RKO (cell line): Measurements from ENCODE around the gene TBX4.

Source experiments
- DNase-seq: peaks from one replicate; pipeline ENCODE4 v3.0.0-alpha.2; 2016; ENCODE audit warnings: low spot score

TBX4 gene

GRCh38 chr17:61465550-61466237 is 13.5 kb downstream of the TBX4 start:
- no peak for DNase-seq

- no peak for DNase-seq
These were observed 14.0 kb downstream of the TBX4 start for GRCh38 chr17:61466246-61466645.

GRCh38 chr17:61467416-61468262 is 15.4 kb downstream of the TBX4 start:
- DNase-seq: no peak

GRCh38 chr17:61468263-61468907 is 16.2 kb downstream of the TBX4 start:
- DNase-seq: no peak

- no peak for DNase-seq
These were observed 17.3 kb downstream of the TBX4 start for GRCh38 chr17:61469474-61469873.

GRCh38 chr17:61469949-61470348 is 17.7 kb downstream of the TBX4 start:
- DNase-seq: no peak

GRCh38 chr17:61470530-61471136 is 18.4 kb downstream of the TBX4 start:
- no peak for DNase-seq

- no peak for DNase-seq
These were observed 22.2 kb downstream of the TBX4 start for GRCh38 chr17:61474235-61474927.

- no peak for DNase-seq
These were observed 22.7 kb downstream of the TBX4 start for GRCh38 chr17:61474934-61475333.

- no peak for DNase-seq
These were observed 23.5 kb downstream of the TBX4 start for GRCh38 chr17:61475726-61476125.

GRCh38 chr17:61476476-61477203 is 24.4 kb downstream of the TBX4 start:
- no peak for DNase-seq

GRCh38 chr17:61477204-61477834 is 25.1 kb downstream of the TBX4 start:
- no peak for DNase-seq

- no peak for DNase-seq
These were observed 26.0 kb downstream of the TBX4 start for GRCh38 chr17:61478026-61478789.

- no peak for DNase-seq
These were observed 26.7 kb downstream of the TBX4 start for GRCh38 chr17:61478790-61479492.

- no peak for DNase-seq
These were observed 27.5 kb downstream of the TBX4 start for GRCh38 chr17:61479493-61480413.

GRCh38 chr17:61480414-61480807 is 28.2 kb downstream of the TBX4 start:
- no peak for DNase-seq

GRCh38 chr17:61481421-61481820 is 29.2 kb downstream of the TBX4 start:
- no peak for DNase-seq

GRCh38 chr17:61482467-61482866 is 30.2 kb downstream of the TBX4 start:
- no peak for DNase-seq
